ENCODE measurements around the gene ADAMTSL4.

ADAMTSL4 gene

DNA sequence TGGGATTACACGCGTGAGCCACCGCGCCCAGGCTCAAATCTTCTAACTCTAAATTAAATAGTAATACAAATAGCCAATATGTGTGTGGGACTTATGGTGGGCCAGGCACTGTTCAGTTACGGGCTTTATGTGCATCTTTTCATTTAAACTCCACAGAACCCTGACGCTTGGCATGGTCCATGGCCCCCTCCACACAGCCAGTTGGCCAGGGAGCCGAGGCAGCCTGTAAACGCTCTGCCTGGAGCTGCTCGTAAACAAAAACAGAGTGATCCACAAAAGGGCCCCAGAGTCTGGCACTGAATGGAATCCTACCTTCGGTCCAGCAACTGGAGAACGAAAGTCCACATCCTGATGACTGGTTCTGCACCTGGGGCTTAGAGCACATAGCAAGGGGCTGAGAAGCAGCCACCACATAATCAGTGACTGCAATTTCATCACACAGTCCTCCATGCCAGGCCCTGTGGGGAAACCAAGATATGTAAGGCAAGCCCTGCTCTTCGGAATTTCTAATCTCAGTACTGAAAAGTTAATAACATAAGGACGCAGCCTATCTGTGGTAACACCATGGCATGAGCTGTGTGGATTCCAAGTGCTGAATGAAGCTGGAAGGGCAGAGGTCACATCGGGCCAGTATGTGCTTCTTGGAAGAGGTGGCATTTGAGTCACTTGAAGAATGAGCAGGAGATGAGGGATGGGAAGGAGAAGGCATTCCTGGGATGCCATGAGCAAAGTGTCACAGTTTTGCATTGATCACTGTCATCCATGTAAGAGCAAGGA is 13.5 kb upstream of the ADAMTSL4 start:
- DNase-seq, result no peak

DNA sequence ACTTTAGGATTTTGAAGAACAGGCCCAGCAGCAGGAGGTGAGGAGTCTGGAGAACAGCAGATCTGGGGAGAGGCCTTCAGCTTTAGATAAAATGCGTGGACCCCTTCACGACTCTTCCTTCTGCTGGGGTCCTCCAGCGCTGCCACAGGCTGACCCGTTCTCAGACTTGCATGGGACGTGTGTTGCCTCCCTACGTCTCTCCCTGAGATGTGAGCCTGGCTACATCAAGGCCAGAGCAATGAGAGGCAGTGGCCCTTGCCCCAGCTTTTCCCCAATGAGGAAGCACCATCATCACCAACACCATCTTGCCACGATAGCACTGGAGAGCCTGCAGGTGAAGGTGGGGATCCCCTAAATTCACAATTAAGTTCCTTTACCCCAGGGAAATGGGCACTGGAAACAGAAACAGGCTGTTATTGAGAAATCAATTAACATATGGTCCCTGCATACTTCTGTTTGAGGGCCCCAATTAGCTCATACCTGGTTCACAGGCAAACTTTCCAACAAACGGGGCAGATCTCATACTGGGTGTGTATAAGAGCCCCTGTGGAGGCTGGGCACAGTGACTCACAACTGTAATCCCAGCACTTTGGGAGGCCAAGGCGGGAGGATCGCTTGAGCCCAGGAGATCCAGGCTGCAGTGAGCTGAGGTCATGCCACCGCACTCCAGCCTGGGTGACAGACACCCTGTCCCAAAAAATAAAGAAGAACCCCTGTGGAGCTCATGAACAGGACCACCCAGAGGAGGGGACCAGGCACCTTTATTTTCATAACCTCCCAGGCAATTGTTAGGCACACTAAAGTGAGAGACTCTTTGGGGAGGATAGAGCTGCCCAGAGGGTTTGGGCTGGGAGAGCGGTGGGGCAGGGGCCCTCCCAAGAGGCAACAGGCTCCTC is 12.1 kb upstream of the ADAMTSL4 start:
- no peak for DNase-seq

DNA sequence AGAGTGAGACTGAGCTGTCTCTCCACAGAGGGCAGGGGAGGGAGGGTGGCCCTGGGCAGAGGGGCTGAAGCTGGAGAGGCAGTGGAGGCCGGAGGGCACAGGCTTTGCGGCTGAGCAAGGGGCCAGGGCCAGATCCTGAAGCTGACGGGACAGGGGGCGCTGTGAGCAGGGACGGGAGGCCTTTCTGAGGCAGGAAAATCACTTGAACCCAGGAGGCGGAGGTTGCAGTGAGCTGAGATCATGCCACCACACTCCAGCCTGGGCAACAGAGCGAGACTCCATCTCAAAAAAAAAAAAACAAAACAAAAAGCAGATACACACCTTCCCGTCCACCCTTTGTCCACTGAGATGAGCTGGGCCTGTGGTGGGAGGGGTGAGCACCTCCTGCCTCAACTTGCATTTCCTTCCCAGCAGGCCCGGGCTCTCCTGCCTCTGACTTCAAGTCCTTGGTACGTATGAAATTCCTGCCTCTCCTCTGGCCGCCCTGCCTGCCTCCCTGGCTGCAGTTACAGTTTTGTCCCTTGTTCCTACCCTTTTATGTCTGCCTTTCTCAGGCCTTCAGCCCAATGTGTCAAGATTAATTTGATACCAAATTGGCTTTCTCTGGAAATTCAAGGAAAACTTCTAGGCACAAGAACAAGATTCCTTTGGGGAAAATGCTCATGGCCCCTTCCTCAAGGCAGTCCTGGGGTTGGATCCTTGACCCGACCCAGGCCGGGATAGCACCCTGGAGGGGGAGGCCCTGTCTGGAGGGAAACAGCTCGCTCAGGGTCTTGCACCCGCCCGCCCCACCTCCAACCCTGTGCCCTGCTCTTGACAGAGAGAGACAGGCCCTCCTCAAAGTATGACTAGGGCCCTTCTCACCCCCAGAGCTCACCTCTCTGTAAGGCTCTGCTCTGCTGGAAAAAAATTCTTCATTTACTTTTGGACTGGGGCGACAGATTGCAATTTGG is 11.2 kb upstream of the ADAMTSL4 start:
- DNase-seq, result no peak

DNA sequence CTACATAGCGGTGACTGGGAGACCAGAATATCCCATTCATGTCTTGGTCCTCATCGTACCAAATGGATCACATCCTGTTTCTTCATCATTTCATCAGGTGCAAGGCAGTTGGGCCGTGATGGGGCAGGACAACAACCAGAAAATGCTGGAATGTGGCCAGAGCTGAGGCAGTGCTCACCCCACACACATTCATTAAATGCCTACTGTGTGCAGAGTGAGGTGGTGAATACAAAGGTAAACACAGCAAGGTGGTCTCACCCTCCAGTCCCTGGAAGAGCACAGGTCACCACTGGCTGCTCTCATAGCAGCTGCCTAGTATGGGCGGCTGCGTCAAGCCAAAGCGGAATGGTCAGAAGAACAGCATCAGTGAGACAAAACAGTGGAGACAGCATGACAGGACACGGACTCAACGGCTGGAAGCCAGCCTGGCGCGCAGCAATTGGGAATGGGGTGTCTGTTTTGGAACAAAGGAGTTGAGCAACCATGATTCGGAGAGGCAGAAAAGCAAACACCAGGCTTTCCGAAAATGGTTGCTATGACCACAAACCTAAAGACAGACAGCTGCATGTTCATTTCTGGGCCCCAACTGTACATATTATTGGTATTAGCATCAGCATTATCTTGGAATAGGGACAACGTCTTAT is 5.6 kb upstream of the ADAMTSL4 start:
- peak; percentile 95 for DNase-seq

DNA sequence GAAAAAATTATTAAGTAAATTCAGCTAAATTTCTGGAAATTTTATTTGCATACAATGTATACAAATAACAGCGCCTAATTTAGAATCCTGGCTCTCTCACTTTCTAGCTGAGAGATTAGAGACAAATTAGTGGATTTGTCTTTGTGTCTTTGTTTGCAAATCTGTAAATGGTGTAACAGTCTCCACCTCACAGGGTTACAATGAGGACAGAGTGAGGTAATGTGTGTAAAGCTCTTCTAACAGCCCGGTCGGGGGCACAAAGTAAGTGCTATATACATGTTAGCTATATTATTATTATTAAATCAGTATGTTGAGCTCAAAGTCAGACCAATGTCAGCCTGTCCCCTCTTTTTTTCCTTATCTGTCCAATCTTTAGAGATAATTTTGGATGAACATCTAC is 5.0 kb upstream of the ADAMTSL4 start:
- DNase-seq, result peak; percentile 84

DNA sequence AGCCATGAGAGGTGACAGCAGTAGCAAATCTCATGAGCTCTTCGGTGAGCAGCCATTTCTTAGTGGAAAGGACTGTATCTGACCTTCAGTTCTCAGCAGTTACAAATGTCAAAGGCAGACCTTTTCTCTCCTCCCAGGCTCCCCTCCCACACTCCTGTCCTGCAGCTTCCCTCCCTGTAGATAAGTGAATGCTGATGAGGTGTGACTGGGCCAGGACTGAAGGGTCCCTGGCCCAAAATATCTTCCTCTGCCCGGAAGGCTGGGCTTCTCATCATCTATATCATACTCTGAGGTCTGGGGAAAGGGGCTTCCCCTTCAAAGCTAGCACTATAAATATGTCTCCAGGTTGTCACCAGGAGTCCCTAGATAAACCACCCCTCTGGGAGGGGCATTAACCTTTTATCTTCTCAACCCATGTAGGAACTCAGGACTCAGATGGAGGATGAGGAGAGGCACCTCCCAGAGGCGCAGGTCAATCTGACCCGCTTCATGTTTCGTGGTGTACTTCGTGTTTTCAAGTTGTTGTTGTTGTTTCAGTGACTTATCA is 3.6 kb upstream of the ADAMTSL4 start:
- no peak for DNase-seq

DNA sequence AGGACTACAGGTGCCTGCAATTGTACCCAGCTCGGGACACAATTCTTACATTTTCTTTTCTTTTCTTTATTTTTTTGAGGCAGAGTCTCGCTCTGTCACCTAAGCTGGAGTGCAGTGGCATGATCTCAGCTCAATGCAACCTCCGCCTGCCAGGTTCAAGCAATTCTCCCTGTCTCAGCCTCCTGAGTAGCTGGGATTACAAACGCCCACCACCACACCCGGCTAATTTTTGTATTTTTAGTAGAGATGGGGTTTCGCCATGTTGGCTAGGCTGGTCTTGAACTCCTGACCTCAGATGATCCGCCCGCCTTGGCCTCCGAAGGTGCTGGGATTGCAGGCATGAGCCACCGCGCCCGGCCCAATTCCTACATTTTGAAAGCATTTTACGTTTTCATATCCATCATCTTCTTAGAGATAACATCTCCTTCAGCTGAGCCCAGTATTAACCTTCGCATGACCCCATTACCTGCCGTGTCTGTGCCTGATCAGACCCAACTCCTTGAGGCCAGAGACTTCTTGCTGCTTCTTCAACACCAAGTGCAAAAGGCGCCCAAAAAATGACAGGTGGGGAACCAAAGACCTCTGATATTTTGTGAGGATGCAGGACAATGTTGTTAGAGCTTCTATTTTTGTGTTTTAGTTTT is 2.8 kb upstream of the ADAMTSL4 start:
- DNase-seq, result no peak

DNA sequence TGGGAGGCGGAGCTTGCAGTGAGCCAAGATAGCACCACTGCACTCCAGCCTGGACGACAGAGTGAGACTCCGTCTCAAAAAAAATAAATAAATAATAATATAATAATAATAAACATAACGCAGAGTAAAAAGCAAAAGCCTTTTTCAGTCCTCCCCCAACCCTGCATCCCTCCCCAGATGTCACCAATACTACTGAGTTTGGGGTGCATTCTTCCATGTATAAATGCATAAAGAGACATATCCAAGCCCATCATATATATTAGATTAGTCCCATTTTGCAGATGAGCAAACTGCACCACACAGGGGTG is 930 bp upstream of the ADAMTSL4 start:
- DNase-seq, result no peak

DNA sequence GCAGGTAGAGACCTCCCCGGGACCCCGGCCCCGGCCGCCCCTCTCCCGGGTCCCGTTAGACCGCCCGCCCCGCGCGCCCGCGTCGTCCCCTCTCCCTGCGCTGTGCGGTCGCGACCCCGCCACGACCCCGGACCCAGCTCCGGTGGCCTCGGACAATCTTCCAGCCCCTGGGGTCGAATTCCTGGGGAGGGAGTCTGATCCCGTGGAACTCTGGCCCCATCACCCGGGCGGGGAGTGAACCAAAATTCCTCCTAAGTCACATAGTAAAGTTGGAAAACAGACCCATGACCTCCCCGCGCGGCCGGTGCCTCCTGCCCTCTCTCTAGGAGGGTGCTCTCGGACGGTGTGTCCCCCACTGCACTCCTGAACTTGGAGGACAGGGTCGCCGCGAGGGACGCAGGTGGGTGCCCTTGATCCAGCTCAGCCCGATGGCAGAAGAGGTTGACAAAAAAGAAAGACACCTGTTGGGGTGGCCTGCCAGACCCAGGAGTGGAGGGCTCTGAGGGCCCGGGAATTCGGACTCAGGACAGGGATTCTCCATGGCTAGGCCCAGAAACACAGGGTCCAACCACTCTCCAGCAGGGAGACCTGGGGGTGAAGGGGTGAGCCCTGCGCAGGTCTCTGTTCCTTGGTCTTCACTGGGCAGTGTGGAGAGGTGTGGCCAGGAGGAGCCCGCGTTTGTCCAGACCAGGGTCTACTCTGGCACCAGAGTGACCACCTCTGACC is 451 bp downstream of the ADAMTSL4 start:
- DNase-seq, result no peak

DNA sequence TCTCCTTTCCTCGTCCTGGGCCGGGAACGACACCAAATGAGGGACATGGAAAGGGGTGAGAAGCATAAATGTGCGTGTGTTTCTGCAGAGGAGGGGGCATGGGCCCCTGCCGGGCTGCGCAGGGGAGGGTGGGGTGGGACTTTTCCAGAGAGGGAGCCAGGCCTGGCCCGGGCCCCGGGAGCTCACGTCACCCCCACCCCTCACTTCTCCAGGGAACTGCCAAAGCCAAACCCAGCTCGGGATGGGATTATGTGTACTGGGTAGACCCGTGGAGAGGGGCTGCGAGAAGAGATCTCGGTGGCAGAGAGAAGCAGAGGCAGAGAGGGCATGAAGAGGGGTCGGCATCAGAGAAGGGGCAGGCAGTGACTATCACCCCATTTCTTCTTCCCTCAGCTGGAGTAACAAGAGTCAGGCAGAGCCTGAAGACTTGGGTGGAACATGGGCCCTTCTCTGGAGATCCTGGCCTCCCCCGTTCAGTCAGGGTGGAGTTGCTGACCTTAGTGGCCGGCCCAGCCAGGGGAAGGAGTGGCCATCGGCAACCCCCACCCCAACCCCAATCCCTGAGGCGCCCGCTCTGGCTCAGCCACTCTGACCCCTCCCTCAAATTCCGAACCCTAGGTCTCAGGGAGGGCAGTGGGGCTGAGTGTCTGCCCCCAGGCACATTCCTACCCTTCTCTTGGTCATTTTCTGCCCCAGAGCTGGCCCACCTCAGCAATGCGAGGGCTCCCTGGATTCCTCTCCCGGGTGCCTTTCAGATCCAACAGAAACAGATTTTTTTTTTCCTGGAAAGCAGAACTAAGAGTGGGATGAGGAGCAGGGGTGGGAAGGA is 1.2 kb downstream of the ADAMTSL4 start:
- no peak for DNase-seq

DNA sequence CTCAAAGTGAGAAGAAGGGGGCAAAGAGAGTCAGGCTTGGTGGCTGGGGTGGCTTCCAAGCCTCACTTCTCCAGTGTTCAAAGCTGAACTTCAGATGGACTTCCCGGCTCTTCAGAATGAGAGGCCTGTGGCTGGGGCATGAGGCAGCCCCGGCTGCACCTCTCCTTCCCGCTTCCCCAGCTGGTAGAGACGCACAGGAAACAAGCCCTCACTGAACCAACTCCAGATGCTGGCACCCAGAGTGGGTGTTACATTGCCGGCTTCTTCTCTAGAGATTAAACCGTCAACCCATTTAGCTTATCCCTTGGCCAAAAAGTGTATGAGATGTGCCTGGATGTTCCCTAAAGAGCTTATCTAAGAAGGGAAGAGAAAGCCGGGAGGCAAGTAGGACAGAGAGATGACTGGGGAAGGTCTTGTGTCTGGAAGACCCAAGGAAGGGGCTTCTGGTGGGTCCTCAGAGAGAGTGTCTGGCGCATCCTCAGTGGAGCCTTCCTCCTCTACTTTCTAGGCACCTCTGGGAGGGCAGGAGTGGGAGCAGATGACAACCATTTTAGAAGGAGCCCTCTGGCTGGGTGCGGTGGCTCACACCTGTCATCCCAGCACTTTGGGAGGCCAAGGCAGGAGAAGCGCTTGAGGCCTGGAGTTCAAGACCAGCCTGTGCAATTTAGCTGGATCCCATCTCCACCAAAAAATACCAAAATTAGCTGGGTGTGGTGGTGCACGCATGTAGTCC is 2.0 kb downstream of the ADAMTSL4 start:
- DNase-seq, result peak; percentile 24

DNA sequence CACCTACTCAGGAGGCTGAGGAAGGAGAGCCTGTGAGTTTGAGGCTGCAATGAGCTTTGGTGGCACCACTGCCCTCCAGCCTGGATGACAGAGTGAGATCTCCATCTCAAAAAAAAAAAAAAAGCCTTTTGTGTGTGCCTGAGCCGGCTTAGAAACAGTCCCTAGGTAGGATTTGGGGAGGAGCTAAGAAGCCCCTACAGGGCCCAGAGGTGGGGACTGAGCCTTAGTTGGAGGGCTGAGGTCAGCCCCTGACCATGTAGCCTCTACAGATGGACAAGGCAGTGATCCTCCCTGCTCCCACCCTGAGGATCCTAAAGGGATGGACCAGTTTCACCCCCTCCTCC is 2.5 kb downstream of the ADAMTSL4 start:
- DNase-seq, result no peak

DNA sequence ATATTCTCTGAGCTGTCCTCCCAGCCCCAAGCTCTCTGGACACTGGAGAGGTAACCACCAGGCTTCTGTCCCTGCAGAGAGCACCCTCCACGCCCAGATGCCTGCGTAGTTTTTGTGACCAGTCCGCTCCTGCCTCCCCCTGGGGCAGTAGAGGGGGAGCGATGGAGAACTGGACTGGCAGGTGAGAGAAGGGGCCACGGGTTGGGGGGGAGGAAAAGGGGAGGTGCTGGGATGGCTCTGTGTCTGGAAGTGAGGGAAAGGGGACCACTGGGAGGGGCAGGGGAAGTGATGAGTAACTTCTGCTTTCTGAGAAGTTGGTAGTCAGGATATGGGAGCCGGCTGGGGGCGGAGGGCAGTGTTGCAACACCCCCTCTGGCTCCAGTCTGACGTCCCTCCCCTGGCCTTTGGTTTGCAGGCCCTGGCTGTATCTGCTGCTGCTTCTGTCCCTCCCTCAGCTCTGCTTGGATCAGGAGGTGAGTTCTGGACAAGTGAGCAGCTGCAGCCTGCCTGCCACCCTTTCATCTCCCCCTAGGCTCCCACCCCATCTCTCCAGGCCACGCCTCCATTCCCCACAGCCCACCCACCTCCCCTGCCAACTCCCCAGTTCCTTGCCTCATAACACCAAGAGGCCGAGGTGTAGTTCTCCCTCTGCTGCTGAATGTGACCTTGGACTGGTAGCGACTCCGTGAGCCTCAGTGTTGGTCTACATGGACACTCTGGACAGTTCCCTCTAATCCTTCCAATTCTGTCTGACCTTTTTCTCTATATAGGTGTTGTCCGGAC is 3.1 kb downstream of the ADAMTSL4 start:
- no peak for DNase-seq

DNA sequence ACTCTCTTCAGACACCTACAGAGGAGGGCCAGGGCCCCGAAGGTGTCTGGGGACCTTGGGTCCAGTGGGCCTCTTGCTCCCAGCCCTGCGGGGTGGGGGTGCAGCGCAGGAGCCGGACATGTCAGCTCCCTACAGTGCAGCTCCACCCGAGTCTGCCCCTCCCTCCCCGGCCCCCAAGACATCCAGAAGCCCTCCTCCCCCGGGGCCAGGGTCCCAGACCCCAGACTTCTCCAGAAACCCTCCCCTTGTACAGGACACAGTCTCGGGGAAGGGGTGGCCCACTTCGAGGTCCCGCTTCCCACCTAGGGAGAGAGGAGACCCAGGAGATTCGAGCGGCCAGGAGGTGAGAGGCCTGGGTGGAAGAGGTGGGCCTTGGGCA is 3.7 kb downstream of the ADAMTSL4 start:
- no peak for DNase-seq

DNA sequence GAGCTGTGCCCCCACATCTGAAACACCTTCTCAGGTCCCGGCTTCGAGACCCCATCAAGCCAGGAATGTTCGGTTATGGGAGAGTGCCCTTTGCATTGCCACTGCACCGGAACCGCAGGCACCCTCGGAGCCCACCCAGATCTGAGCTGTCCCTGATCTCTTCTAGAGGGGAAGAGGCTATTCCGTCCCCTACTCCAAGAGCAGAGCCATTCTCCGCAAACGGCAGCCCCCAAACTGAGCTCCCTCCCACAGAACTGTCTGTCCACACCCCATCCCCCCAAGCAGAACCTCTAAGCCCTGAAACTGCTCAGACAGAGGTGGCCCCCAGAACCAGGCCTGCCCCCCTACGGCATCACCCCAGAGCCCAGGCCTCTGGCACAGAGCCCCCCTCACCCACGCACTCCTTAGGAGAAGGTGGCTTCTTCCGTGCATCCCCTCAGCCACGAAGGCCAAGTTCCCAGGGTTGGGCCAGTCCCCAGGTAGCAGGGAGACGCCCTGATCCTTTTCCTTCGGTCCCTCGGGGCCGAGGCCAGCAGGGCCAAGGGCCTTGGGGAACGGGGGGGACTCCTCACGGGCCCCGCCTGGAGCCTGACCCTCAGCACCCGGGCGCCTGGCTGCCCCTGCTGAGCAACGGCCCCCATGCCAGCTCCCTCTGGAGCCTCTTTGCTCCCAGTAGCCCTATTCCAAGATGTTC is 4.3 kb downstream of the ADAMTSL4 start:
- DNase-seq, result no peak

DNA sequence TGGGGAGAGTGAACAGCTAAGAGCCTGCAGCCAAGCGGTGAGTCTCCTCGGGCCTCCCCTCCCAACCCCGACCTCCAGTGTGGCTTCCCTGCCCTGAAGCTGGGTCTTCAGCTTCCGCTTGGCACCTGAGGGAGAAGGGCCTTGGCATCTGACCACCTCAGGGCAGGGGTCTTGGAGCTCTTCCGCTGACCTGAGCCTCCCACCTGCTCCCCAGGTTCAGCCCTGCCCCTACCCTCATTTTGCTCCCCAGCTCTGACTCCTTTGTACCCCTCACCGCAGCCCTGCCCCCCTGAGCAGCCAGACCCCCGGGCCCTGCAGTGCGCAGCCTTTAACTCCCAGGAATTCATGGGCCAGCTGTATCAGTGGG is 4.9 kb downstream of the ADAMTSL4 start:
- no peak for DNase-seq

DNA sequence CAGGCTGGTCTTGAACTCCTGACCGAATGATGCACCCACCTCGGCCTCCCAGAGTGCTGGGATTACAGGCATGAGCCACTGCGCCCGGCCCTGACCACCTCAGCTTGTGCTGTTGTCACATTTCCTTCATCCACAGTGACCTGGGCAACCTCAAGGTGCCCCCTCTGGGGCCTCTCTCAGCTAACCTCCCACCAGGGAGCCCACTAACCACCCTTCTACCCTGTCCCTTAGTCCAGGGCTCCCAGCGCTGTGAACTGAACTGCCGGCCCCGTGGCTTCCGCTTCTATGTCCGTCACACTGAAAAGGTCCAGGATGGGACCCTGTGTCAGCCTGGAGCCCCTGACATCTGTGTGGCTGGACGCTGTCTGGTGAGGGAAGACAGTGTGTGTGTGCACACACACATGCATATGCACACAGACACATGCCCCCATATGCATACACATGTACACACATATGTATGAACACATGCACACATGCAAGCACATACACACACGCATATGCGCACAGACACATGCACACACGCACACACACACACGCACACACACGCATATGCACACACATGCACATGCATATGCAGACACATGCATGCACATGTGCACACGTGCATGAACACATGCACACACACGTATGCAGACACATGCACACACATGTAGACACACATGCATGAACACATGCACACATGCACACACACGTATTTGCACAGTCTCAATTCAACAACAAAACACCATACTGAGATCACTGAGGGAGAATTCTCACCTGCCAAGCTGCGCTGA is 6.2 kb downstream of the ADAMTSL4 start:
- no peak for DNase-seq
